Activated naive CD4-positive, alpha-beta T cell treated with anti-CD3 and anti-CD28 coated beads, Interleukin-2, amount 50 U/mL, for 24 hours (primary cell): ENCODE measurements around the gene NUP205.

Experiments
- H3K27ac Mint-ChIP-seq: one replicate; pipeline ENCODE4 v1.8.0; 2021; ENCODE audit warnings: mild to moderate bottlenecking, mixed read lengths
- H3K27me3 Mint-ChIP-seq: one replicate; pipeline ENCODE4 v1.8.0; 2021; ENCODE audit warnings: mixed read lengths
- H3K36me3 Mint-ChIP-seq: one replicate; pipeline ENCODE4 v1.8.0; 2021; ENCODE audit warnings: mixed read lengths
- H3K4me1 Mint-ChIP-seq: one replicate; pipeline ENCODE4 v1.8.0; 2021; ENCODE audit warnings: mixed read lengths
- H3K4me3 Mint-ChIP-seq: one replicate; pipeline ENCODE4 v1.8.0; 2021; ENCODE audit warnings: mild to moderate bottlenecking, mixed read lengths
- H3K9me3 Mint-ChIP-seq: one replicate; pipeline ENCODE4 v1.8.0; 2021; ENCODE audit warnings: mixed read lengths

NUP205 gene

DNA sequence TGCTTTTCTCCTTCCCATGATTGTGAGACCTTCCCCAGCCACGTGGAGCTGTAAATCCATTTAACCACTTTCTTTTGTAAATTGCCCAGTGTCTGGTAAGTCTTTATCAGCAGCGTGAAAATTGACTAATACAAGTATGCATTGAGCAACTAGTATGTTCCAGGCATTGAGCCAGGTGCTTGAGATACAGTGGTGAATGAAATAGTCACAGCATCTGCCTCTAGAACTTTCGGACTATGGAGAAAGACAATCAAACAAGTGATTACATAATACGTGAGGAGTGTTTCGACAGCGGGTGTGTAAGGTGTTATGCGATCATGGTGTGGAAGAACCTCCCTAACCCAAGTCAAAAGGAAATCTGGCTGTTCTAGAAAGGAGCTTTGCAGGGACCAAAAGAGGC, 21.6 kb upstream of the NUP205 start:
- H3K27ac Mint-ChIP-seq: no peak overlapping the region

DNA sequence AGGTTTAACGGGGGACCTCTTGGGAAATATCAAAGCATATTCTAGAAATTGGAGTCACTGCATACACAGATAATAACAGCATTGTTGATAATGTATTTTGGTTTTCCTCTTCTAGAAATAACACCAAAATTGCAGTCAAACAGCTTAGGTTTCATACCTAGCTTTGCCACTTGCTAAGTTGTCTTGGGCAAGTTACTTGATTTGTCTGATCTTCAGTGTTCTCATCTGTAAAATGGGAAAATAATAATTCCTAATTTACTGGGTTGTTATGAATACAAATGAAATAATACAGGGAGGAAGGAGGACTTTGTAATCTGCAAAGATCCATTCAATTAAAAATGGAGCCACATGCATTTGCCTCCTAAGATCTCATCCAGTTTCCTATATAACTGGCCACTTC, 20.3 kb upstream of the NUP205 start:
- Mint-ChIP-seq H3K36me3 (no peaks in the 10 kb centered on the region), H3K9me3 (no peaks in the 10 kb centered on the region), H3K27ac (no peak overlapping the region), H3K4me1 (no peaks in the 10 kb centered on the region), H3K27me3 (peaks cover 5% of the 10 kb centered on the region), H3K4me3 (no peak overlapping the region)

More for the DNA sequence above, 21.6 kb upstream of the NUP205 start:
- Mint-ChIP-seq H3K36me3 (no peaks in the 10 kb centered on the region), H3K9me3 (no peaks in the 10 kb centered on the region), H3K4me1 (no peaks in the 10 kb centered on the region), H3K4me3 (no peak overlapping the region), H3K27me3 (peaks cover 5% of the 10 kb centered on the region)

DNA sequence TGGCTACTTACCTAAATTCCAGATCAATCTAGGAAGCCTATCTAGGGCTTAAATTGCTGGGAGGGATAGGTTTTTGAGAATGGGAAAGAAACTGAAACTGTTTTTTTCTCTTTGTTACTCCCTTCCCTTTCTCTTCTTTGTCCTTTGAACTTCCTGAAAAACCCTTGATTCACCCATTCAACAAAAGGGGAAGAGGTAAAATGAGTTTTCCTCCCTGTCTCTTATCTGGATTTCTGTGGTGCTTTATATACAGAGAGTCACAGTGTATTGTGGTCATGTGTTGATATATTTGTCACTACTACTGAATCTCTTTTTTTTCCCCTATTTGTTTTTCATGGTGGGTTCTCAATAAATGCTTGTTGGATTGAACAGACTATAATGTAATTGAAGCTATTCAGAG, 19.8 kb upstream of the NUP205 start:
- H3K4me1 Mint-ChIP-seq: no peaks in the 10 kb centered on the region
- H3K27ac Mint-ChIP-seq: no peak overlapping the region
- H3K4me3 Mint-ChIP-seq: no peak overlapping the region
- no peaks in the 10 kb centered on the region for H3K36me3 Mint-ChIP-seq
- peaks cover 5% of the 10 kb centered on the region for H3K27me3 Mint-ChIP-seq
- H3K9me3 Mint-ChIP-seq: no peaks in the 10 kb centered on the region

DNA sequence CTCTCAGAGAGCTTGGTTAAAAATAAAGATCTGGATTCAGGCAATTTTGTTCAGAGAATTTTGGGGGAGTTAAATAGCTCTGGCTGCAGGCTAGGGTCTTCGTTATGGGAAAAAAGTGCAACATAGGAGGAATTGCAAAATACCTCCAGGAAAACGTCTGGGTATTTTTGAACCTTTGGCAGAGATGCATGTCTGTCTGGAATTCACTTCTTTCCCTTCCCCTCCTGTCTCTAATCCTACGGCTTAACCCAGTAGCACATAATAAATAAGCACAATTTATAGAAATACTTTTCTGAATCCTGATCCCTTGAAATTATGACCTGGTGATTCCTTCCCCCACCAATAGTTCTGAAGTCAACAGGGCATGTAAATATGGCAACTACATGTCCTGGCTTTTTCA, 19.3 kb upstream of the NUP205 start:
- H3K27ac Mint-ChIP-seq: no peak overlapping the region

DNA sequence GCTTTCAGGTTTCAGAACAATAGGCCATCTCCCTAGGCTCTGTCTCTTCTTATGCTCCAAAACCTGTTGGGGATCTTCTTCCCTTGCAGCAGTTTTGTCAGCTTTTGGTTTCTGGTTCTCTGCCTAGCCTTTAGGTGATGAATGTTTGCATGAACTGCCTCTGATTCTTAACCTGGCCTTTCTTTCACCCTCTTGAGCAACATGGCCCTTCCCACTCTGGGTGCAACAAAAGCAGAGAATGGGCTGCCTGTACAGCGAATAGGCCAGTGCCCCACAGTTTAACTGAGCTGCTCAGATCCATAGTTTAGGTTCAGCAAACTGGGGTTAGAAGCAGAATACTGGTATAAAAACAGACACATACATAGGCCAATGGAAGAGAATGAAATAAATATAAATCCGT, 18.1 kb upstream of the NUP205 start:
- H3K36me3 Mint-ChIP-seq: no peaks in the 10 kb centered on the region
- no peak overlapping the region for H3K4me3 Mint-ChIP-seq
- no peak overlapping the region for H3K27ac Mint-ChIP-seq
- peaks cover 5% of the 10 kb centered on the region for H3K27me3 Mint-ChIP-seq
- no peaks in the 10 kb centered on the region for H3K9me3 Mint-ChIP-seq
- no peaks in the 10 kb centered on the region for H3K4me1 Mint-ChIP-seq

More for the DNA sequence above, 19.3 kb upstream of the NUP205 start:
- Mint-ChIP-seq H3K4me1 (no peaks in the 10 kb centered on the region), H3K9me3 (no peaks in the 10 kb centered on the region), H3K4me3 (no peak overlapping the region), H3K36me3 (no peaks in the 10 kb centered on the region), H3K27me3 (peaks cover 5% of the 10 kb centered on the region)

DNA sequence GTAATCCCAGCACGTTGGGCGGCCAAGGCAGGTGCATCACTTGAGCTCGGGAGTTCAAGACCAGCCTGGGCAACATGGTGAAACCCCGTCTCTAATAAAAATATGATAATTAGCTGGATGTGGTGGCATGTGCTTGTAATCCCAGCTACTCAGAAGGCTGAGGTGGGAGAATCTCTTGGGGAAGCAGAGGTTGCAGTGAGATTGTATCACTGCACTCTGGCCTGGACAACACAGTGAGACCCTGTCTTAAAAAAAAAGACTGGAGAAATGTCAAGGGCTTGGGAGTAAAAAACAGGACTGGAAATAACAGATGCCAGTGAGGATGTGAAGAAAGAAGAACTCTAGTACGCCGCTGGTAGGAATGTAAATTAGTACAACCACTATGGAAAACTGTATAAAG, 16.7 kb upstream of the NUP205 start:
- H3K9me3 Mint-ChIP-seq: no peaks in the 10 kb centered on the region
- H3K36me3 Mint-ChIP-seq: no peaks in the 10 kb centered on the region
- H3K4me3 Mint-ChIP-seq: no peak overlapping the region
- H3K27me3 Mint-ChIP-seq: peaks cover 3% of the 10 kb centered on the region
- H3K4me1 Mint-ChIP-seq: no peaks in the 10 kb centered on the region
- no peak overlapping the region for H3K27ac Mint-ChIP-seq

DNA sequence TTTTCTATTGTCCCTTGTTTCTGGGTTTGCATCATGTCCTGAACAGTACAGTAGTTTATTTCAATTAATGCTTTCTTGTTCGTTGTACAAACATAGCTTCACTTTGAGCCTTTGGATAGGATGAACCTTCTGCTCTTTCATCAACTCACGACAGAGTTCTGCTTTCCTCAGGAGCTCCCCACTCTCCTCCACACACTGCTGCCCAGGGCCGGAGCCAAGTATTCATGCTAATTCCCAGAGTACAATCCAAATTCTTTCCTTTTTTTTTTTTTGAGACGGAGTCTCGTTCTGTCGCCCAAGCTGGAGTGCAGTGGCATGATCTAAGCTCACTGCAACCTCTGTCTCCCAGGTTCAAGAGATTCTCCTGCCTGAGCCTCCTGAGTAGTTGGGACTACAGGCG, 7.5 kb upstream of the NUP205 start:
- Mint-ChIP-seq H3K4me1 (no peaks in the 10 kb centered on the region), H3K36me3 (no peaks in the 10 kb centered on the region), H3K27me3 (peaks cover 1% of the 10 kb centered on the region), H3K4me3 (no peak overlapping the region), H3K9me3 (no peaks in the 10 kb centered on the region), H3K27ac (no peak overlapping the region)

DNA sequence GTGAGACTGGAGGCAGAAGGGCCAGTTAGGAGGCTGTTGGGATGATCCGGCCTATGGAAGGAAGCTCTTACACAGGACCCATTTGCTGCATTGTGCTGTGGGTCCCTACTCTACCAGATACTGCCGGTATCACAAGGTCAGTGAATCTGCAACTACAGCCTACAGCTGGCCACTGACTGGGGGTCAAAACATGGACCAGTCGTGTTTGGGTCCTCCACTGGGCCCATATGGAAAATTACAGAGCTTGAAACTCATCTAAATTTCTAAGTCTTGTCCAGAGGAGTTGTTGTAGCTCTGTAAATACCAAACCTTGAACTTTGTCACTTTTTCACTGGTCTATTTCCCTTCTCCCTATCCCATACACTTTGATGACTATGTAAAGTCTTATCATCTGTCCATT, 5.6 kb upstream of the NUP205 start:
- no peaks in the 10 kb centered on the region for H3K4me1 Mint-ChIP-seq
- no peak overlapping the region for H3K4me3 Mint-ChIP-seq
- H3K27ac Mint-ChIP-seq: no peak overlapping the region
- H3K9me3 Mint-ChIP-seq: no peaks in the 10 kb centered on the region
- H3K36me3 Mint-ChIP-seq: no peaks in the 10 kb centered on the region
- peaks cover 3% of the 10 kb centered on the region for H3K27me3 Mint-ChIP-seq

DNA sequence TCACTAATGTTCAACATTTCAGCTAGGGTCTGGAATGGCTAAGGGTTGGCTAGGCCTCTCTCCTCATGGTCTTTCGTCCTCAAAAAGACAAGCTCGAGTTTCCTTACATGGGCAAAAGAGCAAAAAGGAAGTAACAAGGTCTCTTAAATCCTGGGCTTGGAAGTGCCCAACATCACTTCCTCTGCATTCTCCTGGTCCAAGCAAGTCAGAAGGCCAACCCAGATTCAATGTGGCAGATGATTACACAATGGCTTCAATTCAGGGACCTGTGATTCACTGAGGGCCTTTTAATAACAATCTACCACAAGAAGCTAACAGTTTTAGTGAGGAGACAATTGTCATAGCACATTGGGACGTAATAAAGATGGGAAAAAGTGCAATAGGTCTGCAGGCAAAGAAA, 4.4 kb upstream of the NUP205 start:
- peaks cover 2% of the 10 kb centered on the region for H3K27me3 Mint-ChIP-seq
- no peaks in the 10 kb centered on the region for H3K4me1 Mint-ChIP-seq
- H3K4me3 Mint-ChIP-seq: no peak overlapping the region
- no peaks in the 10 kb centered on the region for H3K9me3 Mint-ChIP-seq
- H3K36me3 Mint-ChIP-seq: no peaks in the 10 kb centered on the region
- no peak overlapping the region for H3K27ac Mint-ChIP-seq

DNA sequence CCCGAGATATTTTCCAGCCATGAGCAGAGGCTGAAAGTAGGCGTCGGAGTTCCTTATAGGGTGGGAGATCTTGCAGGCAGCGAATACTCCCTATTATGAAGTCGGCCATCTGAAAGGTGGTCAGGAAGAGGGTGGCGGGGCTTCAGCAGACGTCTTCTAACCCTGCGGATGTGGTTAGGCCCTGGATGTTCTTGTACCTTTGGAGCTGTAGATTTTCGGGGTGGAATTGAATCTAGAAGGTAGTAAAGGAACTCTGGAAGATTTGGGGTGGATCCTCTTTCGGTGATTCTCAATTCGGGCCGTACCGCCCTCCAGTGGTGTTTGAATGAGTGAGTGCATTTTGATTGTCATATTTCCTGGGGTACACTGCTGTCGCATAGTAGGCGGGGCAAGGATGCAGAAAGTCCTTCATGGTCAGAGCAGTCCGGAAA, 635 bp downstream of the NUP205 start:
- peaks cover 2% of the 10 kb centered on the region for H3K27me3 Mint-ChIP-seq
- no peaks in the 10 kb centered on the region for H3K9me3 Mint-ChIP-seq
- H3K4me1 Mint-ChIP-seq: peaks cover 23% of the 10 kb centered on the region
- H3K27ac Mint-ChIP-seq: no peak overlapping the region
- no peak overlapping the region for H3K4me3 Mint-ChIP-seq
- H3K36me3 Mint-ChIP-seq: peaks cover 2% of the 10 kb centered on the region

DNA sequence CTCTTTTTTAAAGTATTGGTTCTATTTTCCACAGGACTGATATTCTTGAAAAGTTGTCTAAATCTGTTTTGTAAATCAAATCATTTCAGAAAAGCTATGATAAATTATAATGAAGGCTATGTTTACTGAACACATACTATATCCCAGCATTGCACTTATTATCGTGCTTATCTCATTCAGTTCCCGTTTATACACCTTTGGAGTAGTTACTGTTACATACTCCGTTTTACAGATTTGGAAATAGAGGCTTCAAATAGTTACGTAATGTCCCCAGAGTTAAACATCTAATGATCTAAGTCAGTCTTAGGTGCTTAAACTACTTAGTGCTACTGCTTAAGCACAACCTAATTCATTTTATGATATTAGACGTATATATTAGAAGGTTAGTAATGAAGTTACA, 1.2 kb downstream of the NUP205 start:
- Mint-ChIP-seq H3K36me3 (peaks cover 2% of the 10 kb centered on the region), H3K4me1 (peaks cover 25% of the 10 kb centered on the region), H3K27ac (peak overlapping the region; percentile 72), H3K4me3 (no peak overlapping the region), H3K9me3 (no peaks in the 10 kb centered on the region), H3K27me3 (peaks cover 2% of the 10 kb centered on the region)

DNA sequence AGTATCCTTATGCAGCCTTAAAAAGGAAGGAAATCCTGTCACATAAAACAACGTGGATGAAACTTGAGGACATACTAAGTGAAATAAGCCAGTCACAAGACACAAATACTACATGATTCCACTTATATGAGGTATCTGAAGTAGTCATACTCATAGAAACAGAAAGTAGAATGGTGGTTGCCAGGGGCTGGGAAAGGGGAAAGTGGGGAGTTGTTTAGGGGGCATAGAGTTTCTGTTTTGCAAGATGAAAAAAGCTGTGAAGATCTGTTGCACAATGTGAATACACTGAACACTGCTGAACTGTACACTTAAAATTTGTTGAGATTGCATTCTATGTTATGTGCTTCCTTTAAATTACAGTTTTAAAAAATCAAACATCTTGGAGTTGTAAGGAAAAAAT, 2.9 kb downstream of the NUP205 start:
- no peak overlapping the region for H3K4me3 Mint-ChIP-seq
- H3K27me3 Mint-ChIP-seq: no peaks in the 10 kb centered on the region
- peaks cover 2% of the 10 kb centered on the region for H3K36me3 Mint-ChIP-seq
- peak overlapping the region; percentile 38 for H3K27ac Mint-ChIP-seq
- no peaks in the 10 kb centered on the region for H3K9me3 Mint-ChIP-seq
- H3K4me1 Mint-ChIP-seq: peaks cover 28% of the 10 kb centered on the region

DNA sequence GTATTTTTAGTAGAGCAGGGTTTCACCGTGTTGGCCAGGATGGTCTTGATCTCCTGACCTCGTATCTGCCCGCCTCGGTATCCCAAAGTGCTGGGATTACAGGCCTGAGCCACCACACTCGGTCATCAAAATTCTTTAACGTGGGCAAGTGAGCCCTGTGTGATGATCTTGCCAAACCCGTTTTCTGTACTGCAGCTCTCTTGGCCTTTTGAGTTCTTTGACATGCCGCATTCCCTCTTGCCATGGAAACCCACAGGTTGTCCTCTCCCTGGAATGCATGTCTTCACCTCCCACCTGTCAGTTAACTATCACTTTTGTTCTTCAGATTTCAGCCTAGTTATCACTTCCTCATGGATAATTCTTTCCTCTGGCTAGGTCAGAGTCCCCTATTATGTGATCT, 5.0 kb downstream of the NUP205 start:
- no peaks in the 10 kb centered on the region for H3K27me3 Mint-ChIP-seq
- no peak overlapping the region for H3K27ac Mint-ChIP-seq
- H3K4me1 Mint-ChIP-seq: peaks cover 40% of the 10 kb centered on the region
- no peaks in the 10 kb centered on the region for H3K9me3 Mint-ChIP-seq
- H3K36me3 Mint-ChIP-seq: peaks cover 4% of the 10 kb centered on the region
- no peak overlapping the region for H3K4me3 Mint-ChIP-seq

DNA sequence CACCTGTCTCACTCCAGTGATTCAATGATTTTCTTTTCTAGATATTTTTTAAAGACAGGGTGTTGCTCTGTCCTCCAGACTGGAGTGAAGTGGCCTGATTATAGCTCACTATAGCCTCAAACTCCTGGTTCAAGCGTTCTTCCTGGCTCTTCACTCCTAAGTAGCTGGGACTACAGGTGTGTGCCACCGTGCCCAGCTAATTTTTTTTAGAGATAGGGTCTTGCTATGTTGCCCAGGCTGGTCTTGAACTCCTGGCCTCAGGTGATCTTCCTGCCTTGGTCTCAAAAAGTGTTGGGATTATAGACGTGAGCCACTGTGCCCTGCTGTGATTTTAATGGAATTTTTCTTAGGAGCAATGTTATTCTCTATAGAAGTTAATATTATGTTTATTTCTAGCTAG, 14.1 kb downstream of the NUP205 start:
- Mint-ChIP-seq H3K36me3 (peaks cover 21% of the 10 kb centered on the region), H3K4me1 (peaks cover 29% of the 10 kb centered on the region), H3K9me3 (no peaks in the 10 kb centered on the region), H3K4me3 (no peak overlapping the region), H3K27me3 (no peaks in the 10 kb centered on the region), H3K27ac (no peak overlapping the region)

DNA sequence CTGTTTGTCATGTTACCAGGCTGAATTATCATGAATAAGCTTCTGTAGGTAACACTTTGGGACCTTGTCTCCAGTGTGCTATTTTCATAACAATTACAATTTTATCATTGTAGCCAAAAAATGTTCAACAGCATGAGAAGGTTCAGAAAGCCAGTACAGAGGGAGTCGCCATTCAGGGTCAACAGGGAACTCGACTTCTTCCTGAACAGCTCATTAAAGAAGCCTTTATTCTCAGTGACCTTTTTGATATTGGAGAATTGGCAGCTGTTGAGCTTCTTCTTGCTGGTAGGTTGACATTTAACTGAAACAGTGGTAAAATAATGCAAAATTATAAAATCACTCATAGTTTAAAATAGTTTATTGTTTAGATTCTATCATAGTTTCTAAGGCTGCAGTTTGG, 15.8 kb downstream of the NUP205 start:
- Mint-ChIP-seq H3K27ac (no peak overlapping the region), H3K36me3 (peaks cover 21% of the 10 kb centered on the region), H3K4me3 (no peak overlapping the region), H3K9me3 (no peaks in the 10 kb centered on the region), H3K27me3 (no peaks in the 10 kb centered on the region), H3K4me1 (peaks cover 24% of the 10 kb centered on the region)

DNA sequence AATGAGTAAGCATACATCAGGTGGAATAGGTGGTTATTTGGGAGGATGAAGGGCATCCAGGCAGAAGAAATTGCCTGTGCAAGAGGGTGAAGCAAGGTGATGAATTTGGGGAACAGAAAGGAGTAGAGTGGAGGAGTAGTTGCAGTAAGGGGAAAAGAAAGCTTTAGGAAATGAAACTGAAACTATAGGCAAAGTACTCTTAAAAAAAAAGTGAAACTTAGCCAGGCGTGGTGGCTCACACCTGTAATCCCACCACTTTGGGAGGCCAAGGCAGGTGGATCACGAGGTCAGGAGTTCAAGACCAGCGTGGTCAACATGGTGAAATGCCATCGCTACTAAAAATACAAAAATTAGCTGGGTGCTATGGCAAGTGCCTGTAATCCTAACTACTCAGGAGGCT, 17.6 kb downstream of the NUP205 start:
- Mint-ChIP-seq H3K36me3 (peaks cover 23% of the 10 kb centered on the region), H3K9me3 (no peaks in the 10 kb centered on the region), H3K4me1 (peaks cover 15% of the 10 kb centered on the region), H3K27ac (no peak overlapping the region), H3K27me3 (no peaks in the 10 kb centered on the region), H3K4me3 (no peak overlapping the region)

DNA sequence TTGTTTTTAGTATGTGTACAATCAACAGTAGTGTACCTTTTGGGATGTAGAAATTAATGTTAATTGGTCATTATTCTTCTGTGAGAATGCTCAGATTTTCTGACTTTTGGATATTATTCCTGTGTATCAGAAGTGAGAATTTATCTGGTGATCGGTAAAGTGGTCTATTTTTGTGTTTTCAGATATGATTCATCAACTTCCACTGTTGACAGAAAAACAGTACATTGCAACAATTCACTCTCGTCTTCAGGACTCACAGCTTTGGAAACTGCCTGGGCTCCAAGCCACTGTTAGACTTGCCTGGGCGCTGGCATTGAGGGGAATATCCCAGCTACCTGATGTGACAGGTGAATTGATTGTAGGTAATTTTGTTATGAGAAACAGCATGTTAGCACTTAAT, 20.9 kb downstream of the NUP205 start:
- Mint-ChIP-seq H3K36me3 (peaks cover 21% of the 10 kb centered on the region), H3K4me1 (peaks cover 15% of the 10 kb centered on the region), H3K4me3 (no peak overlapping the region), H3K27me3 (no peaks in the 10 kb centered on the region), H3K27ac (no peak overlapping the region), H3K9me3 (no peaks in the 10 kb centered on the region)
